ENCODE data around the gene AK4. TPM values are rescaled to one million over a fixed set of nuclear protein-coding genes. Genes with fewer than 3 reads are reported as not detected.

Gene AK4
- total and polyA plus RNA-seq, 2 of the 8 experiments (the other 6 are each of a cell fraction or from before 2014, with no cell fraction given), result 64.5 to 175 TPM

DNA sequence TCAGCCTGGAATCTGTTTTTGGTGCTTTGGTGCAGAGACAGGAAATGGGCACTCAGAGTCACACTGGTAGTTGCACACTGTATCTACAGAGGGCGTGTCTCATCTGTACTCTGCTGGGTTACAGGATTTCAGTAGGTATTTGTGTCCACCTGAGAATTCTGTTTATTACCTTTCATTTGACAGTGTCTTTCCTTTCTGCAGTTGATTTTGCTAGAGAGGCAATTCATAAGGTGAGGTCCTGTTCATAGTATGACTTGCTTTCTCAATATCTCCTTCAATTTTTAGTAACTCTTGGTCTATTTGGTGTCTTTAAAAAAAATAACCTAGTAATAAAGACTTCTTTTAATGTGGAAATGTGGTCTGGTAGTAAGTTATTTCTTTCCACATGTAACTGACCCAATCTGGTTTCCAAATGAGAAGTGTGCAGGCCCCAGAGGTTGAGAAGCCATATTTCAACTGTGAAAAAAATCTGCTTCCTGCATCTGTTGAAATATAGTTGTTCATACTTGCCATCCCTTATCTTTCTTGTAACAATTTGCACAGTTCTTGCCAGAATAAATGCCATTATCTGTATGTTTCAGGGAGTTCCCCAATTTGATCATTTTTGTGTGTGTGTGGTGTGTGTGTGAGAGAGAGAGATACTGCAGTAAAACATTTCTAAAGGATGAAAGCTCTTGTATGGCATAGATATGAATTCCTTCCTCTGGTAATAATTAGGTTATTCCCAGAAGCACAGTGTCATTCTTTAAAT lies 82.9 kb downstream of the AK4 start:
- 0 out of 8 replicates have a peak, but pooled peaks cover 0 to 3% (median 0%) of the 10 kb centered on the region in 4 experiments for H3K36me3 ChIP-seq (ENCODE audit: control insufficient read depth in 2 of 4, insufficient read depth in 4 of 4, low read length in 3 of 4)
- no peak overlapping the region for H3K9ac ChIP-seq (replicated peaks in 1 of 4; ENCODE audit: extremely low read depth in 1 of 4, low read depth in 3 of 4, low read length in 3 of 4)
- no peak overlapping the region for H2BK12ac ChIP-seq (ENCODE audit: low read depth, low read length)
- H3K9me3 ChIP-seq (ENCODE audit: insufficient read depth in 2 of 2, low read depth in 1 of 2, low read length in 1 of 2), result no peaks in the 10 kb centered on the region
- FAIRE-seq (no peak), DNase-seq (ENCODE audit: low read depth in 1 of 2, low spot score in 2 of 2) (no peak)
- no peak overlapping the region for H3K4ac ChIP-seq (replicated peaks; ENCODE audit: insufficient read length, low read depth, low read length)
- H3K56ac ChIP-seq (replicated peaks; ENCODE audit: insufficient read length, low read depth, low read length), result no peak overlapping the region
- no peaks in the 10 kb centered on the region for H3K4me1 ChIP-seq (replicated peaks in 1 of 4; ENCODE audit: control insufficient read depth in 3 of 4, insufficient read depth in 4 of 4, low read length in 3 of 4)
- H3K79me1 ChIP-seq (ENCODE audit: low read depth, low read length), result peaks cover 2% of the 10 kb centered on the region; the same call in 1 of the 2 replicates
- no peak overlapping the region for H4K91ac ChIP-seq (replicated peaks; ENCODE audit: insufficient read length, low read length)
- H2BK5ac ChIP-seq (ENCODE audit: low read depth, low read length), result no peak overlapping the region
- WGBS, 2 experiments (ENCODE audit: extremely low coverage in 1 of 2, insufficient coverage in 1 of 2, insufficient read length in 1 of 2, insufficient replicate concordance in 2 of 2, low coverage in 1 of 2, low lambda C conversion rate in 2 of 2, missing lambda C conversion rate in 1 of 2), result 89% methylated on average over 1 of the region's 1 CpG; no CpG with 5 or more reads in 1 of the 2 experiments
- no peak overlapping the region for H3K4me3 ChIP-seq (ENCODE audit: extremely low read depth in 1 of 4, insufficient read depth in 2 of 4, low read depth in 3 of 4, low read length in 4 of 4)
- H2AK5ac ChIP-seq (ENCODE audit: low read depth, low read length), result no peak overlapping the region
- no peaks in the 10 kb centered on the region for H4K20me1 ChIP-seq (replicated peaks in 1 of 2; ENCODE audit: control insufficient read depth in 1 of 2, insufficient read depth in 2 of 2, low read length in 2 of 2)
- H3K14ac ChIP-seq (ENCODE audit: insufficient read length), result no peak overlapping the region
- CTCF ChIA-PET (ENCODE audit: partially characterized antibody), result interaction anchor here (0.6 to 7.0 kb wide), 11 partner anchors 10 to 521 kb away, joined by 3 to 69 read pairs (median 4); no protein-coding TSS in a partner anchor
- no peak overlapping the region for H2BK20ac ChIP-seq (ENCODE audit: low read length)
- POLR2A ChIA-PET (ENCODE audit: partially characterized antibody), result interaction anchor here (0.9 kb wide), 1 partner anchor 9 kb away, joined by 3 read pairs; no protein-coding TSS in a partner anchor
- no peak overlapping the region for H2BK15ac ChIP-seq (ENCODE audit: low read length)
- no peak overlapping the region for H3K4me2 ChIP-seq (ENCODE audit: insufficient read depth in 1 of 2, low read depth in 2 of 2, low read length in 2 of 2)
- H2AFZ ChIP-seq (ENCODE audit: low read length), result no peak overlapping the region
- H2BK120ac ChIP-seq (replicated peaks; ENCODE audit: low read depth, low read length), result no peak overlapping the region
- no peaks in the 10 kb centered on the region for H3K79me2 ChIP-seq (ENCODE audit: control insufficient read depth in 1 of 2, insufficient read depth in 2 of 2, low read length in 2 of 2)
- no peaks in the 10 kb centered on the region for H3K23me2 ChIP-seq (ENCODE audit: low read depth, low read length)
- H4K8ac ChIP-seq (ENCODE audit: extremely low read depth, insufficient read depth, low read length), result no peak overlapping the region
- H3K23ac ChIP-seq (ENCODE audit: insufficient read length), result no peak overlapping the region
- no peak overlapping the region for H3K18ac ChIP-seq (ENCODE audit: extremely low read depth, low read length)
- no peak overlapping the region for H3K27ac ChIP-seq (ENCODE audit: low read depth, low read length)
- no peaks in the 10 kb centered on the region for H3K27me3 ChIP-seq (replicated peaks in 1 of 4; ENCODE audit: control insufficient read depth in 3 of 4, extremely low read depth in 1 of 4, insufficient read depth in 3 of 4, low read length in 3 of 4)
- H4K5ac ChIP-seq (ENCODE audit: insufficient read length, low read depth, low read length), result no peak overlapping the region

Measured in H1 (cell line).